ENCODE data around the gene PI4KB. TPM values are rescaled to one million over a fixed set of nuclear protein-coding genes. Genes with fewer than 3 reads are reported as not detected.
A peak's percentile ranks its signal among the peaks of the same experiment; 100 is the strongest.

Gene PI4KB
- total and polyA plus RNA-seq, 4 donors: 14.2 to 27.1 (median 19.2) TPM

GRCh38 chr1:151370211-151370911 is 43.1 kb upstream of the PI4KB start:
- Histone ChIP-seq H3K27ac (ENCODE audit: low read depth in 1 of 2, low read length in 2 of 2) (peak overlapping the region; percentile 26 to 42), H3K9ac (ENCODE audit: low read depth in 1 of 2, low read length in 2 of 2) (no peak overlapping the region), H3K27me3 (ENCODE audit: control insufficient read depth in 4 of 4, insufficient read depth in 4 of 4, low read length in 3 of 4) (no peaks in the 10 kb centered on the region), H3K4me1 (ENCODE audit: control insufficient read depth in 4 of 4, insufficient read depth in 4 of 4, low read length in 3 of 4) (peaks cover 18 to 53% (median 45%) of the 10 kb centered on the region in 4 donors), H3K9me3 (ENCODE audit: control insufficient read depth in 4 of 4, low read length in 3 of 4) (no peaks in the 10 kb centered on the region), H3K36me3 (ENCODE audit: control insufficient read depth in 4 of 4, insufficient read depth in 3 of 4, low read depth in 1 of 4, low read length in 3 of 4) (peaks cover 6 to 16% (median 15%) of the 10 kb centered on the region in 4 donors), H3K4me3 (ENCODE audit: low read depth in 1 of 3, low read length in 3 of 3) (no peak overlapping the region)
- 58% methylated on average over 6 of the region's 6 CpGs for WGBS
- peak; percentile 81 for DNase-seq (ENCODE audit: low spot score)
- peak; percentile 39 for TF ChIP-seq NR2F2 (IDR thresholded peaks at IDR 0.05)
- no peak for TF ChIP-seq MAX (IDR thresholded peaks at IDR 0.05)

- DNase-seq (ENCODE audit: low spot score): no peak
- no peak overlapping the region for H3K9ac ChIP-seq (ENCODE audit: low read depth in 1 of 2, low read length in 2 of 2)
- no peak for TF ChIP-seq GABPA (IDR thresholded peaks at IDR 0.05 in 1 of 2, conservative IDR thresholded peaks at IDR 0.05 in 1 of 2)
- no peak for TF ChIP-seq MAX (IDR thresholded peaks at IDR 0.05)
- TF ChIP-seq REST (IDR thresholded peaks at IDR 0.05): no peak
- TF ChIP-seq, protein P1, sequence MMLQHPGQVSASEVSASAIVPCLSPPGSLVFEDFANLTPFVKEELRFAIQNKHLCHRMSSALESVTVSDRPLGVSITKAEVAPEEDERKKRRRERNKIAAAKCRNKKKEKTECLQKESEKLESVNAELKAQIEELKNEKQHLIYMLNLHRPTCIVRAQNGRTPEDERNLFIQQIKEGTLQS (IDR thresholded peaks at IDR 0.05): no peak
- no peak for TF ChIP-seq SP1 (IDR thresholded peaks at IDR 0.05)
- TF ChIP-seq, protein P2, sequence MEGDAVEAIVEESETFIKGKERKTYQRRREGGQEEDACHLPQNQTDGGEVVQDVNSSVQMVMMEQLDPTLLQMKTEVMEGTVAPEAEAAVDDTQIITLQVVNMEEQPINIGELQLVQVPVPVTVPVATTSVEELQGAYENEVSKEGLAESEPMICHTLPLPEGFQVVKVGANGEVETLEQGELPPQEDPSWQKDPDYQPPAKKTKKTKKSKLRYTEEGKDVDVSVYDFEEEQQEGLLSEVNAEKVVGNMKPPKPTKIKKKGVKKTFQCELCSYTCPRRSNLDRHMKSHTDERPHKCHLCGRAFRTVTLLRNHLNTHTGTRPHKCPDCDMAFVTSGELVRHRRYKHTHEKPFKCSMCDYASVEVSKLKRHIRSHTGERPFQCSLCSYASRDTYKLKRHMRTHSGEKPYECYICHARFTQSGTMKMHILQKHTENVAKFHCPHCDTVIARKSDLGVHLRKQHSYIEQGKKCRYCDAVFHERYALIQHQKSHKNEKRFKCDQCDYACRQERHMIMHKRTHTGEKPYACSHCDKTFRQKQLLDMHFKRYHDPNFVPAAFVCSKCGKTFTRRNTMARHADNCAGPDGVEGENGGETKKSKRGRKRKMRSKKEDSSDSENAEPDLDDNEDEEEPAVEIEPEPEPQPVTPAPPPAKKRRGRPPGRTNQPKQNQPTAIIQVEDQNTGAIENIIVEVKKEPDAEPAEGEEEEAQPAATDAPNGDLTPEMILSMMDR (IDR thresholded peaks at IDR 0.05; ENCODE audit: low read depth, low read length, missing input control): no peak
- TF ChIP-seq ZBTB33 (IDR thresholded peaks at IDR 0.05): no peak
- TF ChIP-seq NR2F2 (IDR thresholded peaks at IDR 0.05): no peak
- no peak for TF ChIP-seq RXRA (IDR thresholded peaks at IDR 0.05)
- no peak for TF ChIP-seq HNF4G (IDR thresholded peaks at IDR 0.05)
- no peak for TF ChIP-seq FOXA1 (IDR thresholded peaks at IDR 0.05)
- TF ChIP-seq TAF1 (conservative IDR thresholded peaks at IDR 0.05): no peak
- TF ChIP-seq JUND (IDR thresholded peaks at IDR 0.05): no peak
- no peaks in the 10 kb centered on the region for H3K27me3 ChIP-seq (ENCODE audit: control insufficient read depth in 4 of 4, insufficient read depth in 4 of 4, low read length in 3 of 4)
- no peaks in the 10 kb centered on the region for H3K9me3 ChIP-seq (ENCODE audit: control insufficient read depth in 4 of 4, low read length in 3 of 4)
- H3K36me3 ChIP-seq (ENCODE audit: control insufficient read depth in 4 of 4, insufficient read depth in 3 of 4, low read depth in 1 of 4, low read length in 3 of 4): peaks cover 8 to 23% (median 23%) of the 10 kb centered on the region in 4 donors
- 82% methylated on average over 15 of the region's 15 CpGs for WGBS
- H3K4me1 ChIP-seq (ENCODE audit: control insufficient read depth in 4 of 4, insufficient read depth in 4 of 4, low read length in 3 of 4): peaks cover 18 to 53% (median 45%) of the 10 kb centered on the region in 4 donors
- peak overlapping the region in 1 of 2 donors; percentile 26 for H3K27ac ChIP-seq (ENCODE audit: low read depth in 1 of 2, low read length in 2 of 2)
- no peak overlapping the region for H3K4me3 ChIP-seq (ENCODE audit: low read depth in 1 of 3, low read length in 3 of 3)
These were observed 42.4 kb upstream of the PI4KB start for GRCh38 chr1:151369621-151370048.
